Right kidney (tissue), 9 donors: ENCODE data around the gene BANF1.

ENCODE experiments used
- DNase-seq: peaks from one replicate; pipeline ENCODE4 v3.0.0-alpha.2; 2016
- long read RNA-seq, 8 donors: transcript quantifications; one replicate each; lab custom pipeline, GENCODE V29; 2026

Gene BANF1
- long read RNA-seq, donor 1, transcript BANF1-202 (3 exons, 946 nt): minor isoform, 11 of 245 reads
- long read RNA-seq, donor 1, transcript BANF1-201 (3 exons, 1,155 nt): major isoform, 180 of 245 reads
- long read RNA-seq, donor 1, transcript BANF1-208 (3 exons, 1,135 nt): minor isoform, 6 of 245 reads
- long read RNA-seq, donor 1, partial matches to known transcripts: 45 of 245 reads
- long read RNA-seq, donor 1, other reads (novel, unspliced or antisense): 0 of 245 reads
- long read RNA-seq, donor 2, transcript BANF1-202 (3 exons, 946 nt): minor isoform, 6 of 110 reads
- long read RNA-seq, donor 2, transcript BANF1-201 (3 exons, 1,155 nt): major isoform, 86 of 110 reads
- long read RNA-seq, donor 2, partial matches to known transcripts: 17 of 110 reads
- long read RNA-seq, donor 2, other reads (novel, unspliced or antisense): 0 of 110 reads
- long read RNA-seq, donor 3, transcript BANF1-201 (3 exons, 1,155 nt): major isoform, 73 of 90 reads
- long read RNA-seq, donor 3, partial matches to known transcripts: 12 of 90 reads
- long read RNA-seq, donor 3, other reads (novel, unspliced or antisense): 0 of 90 reads
- long read RNA-seq, donor 4, transcript BANF1-201 (3 exons, 1,155 nt): major isoform, 152 of 192 reads
- long read RNA-seq, donor 4, transcript BANF1-202 (3 exons, 946 nt): minor isoform, 12 of 192 reads
- long read RNA-seq, donor 4, partial matches to known transcripts: 24 of 192 reads
- long read RNA-seq, donor 4, other reads (novel, unspliced or antisense): 0 of 192 reads
- long read RNA-seq, donor 5, transcript BANF1-201 (3 exons, 1,155 nt): major isoform, 156 of 201 reads
- long read RNA-seq, donor 5, transcript BANF1-202 (3 exons, 946 nt): minor isoform, 13 of 201 reads
- long read RNA-seq, donor 5, partial matches to known transcripts: 18 of 201 reads
- long read RNA-seq, donor 5, other reads (novel, unspliced or antisense): 6 of 201 reads
- long read RNA-seq, donor 6, transcript BANF1-201 (3 exons, 1,155 nt): major isoform, 103 of 153 reads
- long read RNA-seq, donor 6, transcript BANF1-202 (3 exons, 946 nt): minor isoform, 8 of 153 reads
- long read RNA-seq, donor 6, partial matches to known transcripts: 38 of 153 reads
- long read RNA-seq, donor 6, other reads (novel, unspliced or antisense): 0 of 153 reads
- long read RNA-seq, donor 7, transcript BANF1-203 (2 exons, 612 nt): minor isoform, 5 of 293 reads
- long read RNA-seq, donor 7, transcript BANF1-201 (3 exons, 1,155 nt): major isoform, 199 of 293 reads
- long read RNA-seq, donor 7, transcript BANF1-202 (3 exons, 946 nt): minor isoform, 12 of 293 reads
- long read RNA-seq, donor 7, partial matches to known transcripts: 69 of 293 reads
- long read RNA-seq, donor 7, other reads (novel, unspliced or antisense): 5 of 293 reads
- long read RNA-seq, donor 8, transcript BANF1-202 (3 exons, 946 nt): minor isoform, 13 of 160 reads
- long read RNA-seq, donor 8, transcript BANF1-201 (3 exons, 1,155 nt): major isoform, 113 of 160 reads
- long read RNA-seq, donor 8, partial matches to known transcripts: 28 of 160 reads
- long read RNA-seq, donor 8, other reads (novel, unspliced or antisense): 0 of 160 reads

- peak; percentile 97 for DNase-seq
Measured at GRCh38 chr11:66001942-66002647, at the start of gene BANF1, which contains the start of gene EIF1AD. Gene BANF1, plus strand, starts transcription at chr11:66002503. Its CDS starts 748 bp downstream, at chr11:66003251. Gene EIF1AD, minus strand, starts transcription at chr11:66002157. Its CDS starts 1,768 bp downstream, at chr11:66000389.

GRCh38 chr11:65953471-65953870, 48.8 kb upstream of the BANF1 start:
- DNase-seq: no peak

- no peak for DNase-seq
Measured at GRCh38 chr11:65954771-65955170, 47.5 kb upstream of the BANF1 start.

- no peak for DNase-seq
Measured at GRCh38 chr11:65958291-65958690, 44.0 kb upstream of the BANF1 start.

GRCh38 chr11:65958774-65959420, 43.4 kb upstream of the BANF1 start:
- DNase-seq: no peak

GRCh38 chr11:65960824-65961266, 41.5 kb upstream of the BANF1 start:
- no peak for DNase-seq

GRCh38 chr11:65961267-65962140, 40.8 kb upstream of the BANF1 start, which contains the start of gene SART1:
Gene SART1, plus strand, starts transcription at chr11:65961734. Its CDS starts 47 bp downstream, at chr11:65961781.
- DNase-seq: peak; percentile 81

- DNase-seq: no peak
Measured at GRCh38 chr11:65962141-65962564, 40.1 kb upstream of the BANF1 start.

- no peak for DNase-seq
Measured at GRCh38 chr11:65964906-65965305, 37.4 kb upstream of the BANF1 start.

- DNase-seq: no peak
Measured at GRCh38 chr11:65965986-65966762, 36.1 kb upstream of the BANF1 start.

- no peak for DNase-seq
Measured at GRCh38 chr11:65967329-65967934, 34.9 kb upstream of the BANF1 start.

GRCh38 chr11:65968600-65969482, 33.5 kb upstream of the BANF1 start:
- DNase-seq: no peak

GRCh38 chr11:65972116-65972515, 30.2 kb upstream of the BANF1 start:
- DNase-seq: no peak

GRCh38 chr11:65973439-65974110, 28.7 kb upstream of the BANF1 start:
- no peak for DNase-seq

- no peak for DNase-seq
Measured at GRCh38 chr11:65975771-65976170, 26.5 kb upstream of the BANF1 start.
